A673 (cell line): ENCODE measurements around the gene AKR7A2. TPM values are rescaled to one million over a fixed set of nuclear protein-coding genes. Genes with fewer than 3 reads are reported as not detected.

Experiments used
- BruUV-seq: library from RNA; stranded (reverse); fragments of 400-500 nt; replicated peaks from 2 replicates; lab custom pipeline; 2021; lab: Mats Ljungman, UMichigan
- CTCF ChIA-PET: fragments of 300-600 bp; sonication (Branson Sonifier 250); formaldehyde crosslinking; loops from one replicate; lab custom pipeline; 2022; ENCODE audit warnings: antibody characterized with exemption; lab: Charles Lee
- POLR2A ChIA-PET: fragments of 300-600 bp; sonication (Branson Sonifier 250); formaldehyde crosslinking; loops from one replicate; lab custom pipeline; 2022; ENCODE audit warnings: antibody characterized with exemption; ENCODE audit not compliant: low non-redundant PET; lab: Charles Lee
- DNase-seq: peaks from one replicate; pipeline ENCODE4 v3.0.0-alpha.2; 2015; ENCODE audit warnings: low spot score
- H3K27ac ChIP-seq: fragments of 200-600 bp; sonication (generic); 2 replicates; pipeline ENCODE4 v1.5.1; 2016; ENCODE audit warnings: mixed run types, low read depth, mild to moderate bottlenecking, mixed read lengths, antibody characterized with exemption, low read length; ENCODE audit not compliant: poor library complexity, severe bottlenecking
- H3K27me3 ChIP-seq: fragments of 200-600 bp; sonication (generic); replicated peaks from 2 replicates; pipeline ENCODE4 v1.6.1; 2017; ENCODE audit warnings: mixed run types, low read depth, mild to moderate bottlenecking, mixed read lengths, antibody characterized with exemption, low read length; ENCODE audit not compliant: insufficient read depth, poor library complexity
- H3K36me3 ChIP-seq: fragments of 200-600 bp; sonication (generic); 2 replicates; pipeline ENCODE4 v1.6.1; 2016; ENCODE audit warnings: mixed run types, mild to moderate bottlenecking, mixed read lengths, antibody characterized with exemption, low read length; ENCODE audit not compliant: insufficient read depth, poor library complexity, severe bottlenecking
- H3K4me1 ChIP-seq: fragments of 200-600 bp; sonication (generic); 2 replicates; pipeline ENCODE4 v1.6.1; 2017; ENCODE audit warnings: mixed run types, mild to moderate bottlenecking, mixed read lengths, antibody characterized with exemption, low read length; ENCODE audit not compliant: insufficient read depth, poor library complexity, severe bottlenecking
- H3K4me3 ChIP-seq: fragments of 200-600 bp; sonication (generic); 2 replicates; pipeline ENCODE4 v1.5.1; 2016; ENCODE audit warnings: low read depth, mixed run types, mild to moderate bottlenecking, mixed read lengths, low read length; ENCODE audit not compliant: poor library complexity, severe bottlenecking
- H3K9me3 ChIP-seq: fragments of 200-600 bp; sonication (generic); 2 replicates; pipeline ENCODE4 v1.6.1; 2016; ENCODE audit warnings: mixed run types, low read depth, mild to moderate bottlenecking, mixed read lengths, antibody characterized with exemption, low read length; ENCODE audit not compliant: poor library complexity, severe bottlenecking
- CTCF ChIP-seq: fragments of 300-800, 200-600 bp; sonication (generic); conservative IDR thresholded peaks from 2 replicates; pipeline ENCODE4 v1.5.1; 2017; ENCODE audit warnings: low read depth, mild to moderate bottlenecking, antibody characterized with exemption, low read length, moderate library complexity, mixed read lengths
- EZH2 ChIP-seq: fragments of 200-600 bp; sonication (generic); IDR thresholded peaks from 2 replicates; pipeline ENCODE4 v1.6.1; 2017; ENCODE audit warnings: borderline replicate concordance, low read depth, mild to moderate bottlenecking, mixed read lengths, antibody characterized with exemption, low read length; ENCODE audit not compliant: poor library complexity, severe bottlenecking
- intact Hi-C: fragments of 100-400 bp; cut with micrococcal nuclease; formaldehyde crosslinking; loops from one replicate; pipeline ENCODE4 v1.10.0; 2022; ENCODE audit not compliant: unreplicated experiment
- total RNA-seq: library from RNA; stranded (reverse); gene quantifications from 2 replicates; pipeline ENCODE4 v1.2.3, GENCODE V29; 2021

AKR7A2 gene
- total RNA-seq, 1 experiment from 2014 or later: 57.2 TPM

- no peak overlapping the region for H3K27ac ChIP-seq
- no peaks in the 10 kb centered on the region for H3K9me3 ChIP-seq
- ChIA-PET POLR2A (no interaction called here), CTCF (no interaction called here)
- no peaks in the 10 kb centered on the region for H3K4me1 ChIP-seq
- no peak for TF ChIP-seq EZH2
- TF ChIP-seq CTCF: no peak
- no peak for DNase-seq
- no TSS peak for BruUV-seq
- intact Hi-C loops: no loop called here
- peaks cover 7% of the 10 kb centered on the region for H3K36me3 ChIP-seq
- H3K4me3 ChIP-seq: no peak overlapping the region
- no peaks in the 10 kb centered on the region for H3K27me3 ChIP-seq
Measured at GRCh38 chr1:19327736-19328135, 15.8 kb upstream of the AKR7A2 start.

GRCh38 chr1:19327301-19327700, 15.4 kb upstream of the AKR7A2 start:
- no peaks in the 10 kb centered on the region for H3K9me3 ChIP-seq
- no peak for TF ChIP-seq EZH2
- TF ChIP-seq CTCF: no peak
- peaks cover 7% of the 10 kb centered on the region for H3K36me3 ChIP-seq
- no peaks in the 10 kb centered on the region for H3K4me1 ChIP-seq
- CTCF ChIA-PET: no interaction called here
- H3K27me3 ChIP-seq: no peaks in the 10 kb centered on the region
- intact Hi-C loops: no loop called here
- H3K4me3 ChIP-seq: no peak overlapping the region
- POLR2A ChIA-PET: no interaction called here
- H3K27ac ChIP-seq: no peak overlapping the region
- DNase-seq: no peak
- no TSS peak for BruUV-seq

GRCh38 chr1:19326748-19327065, 14.8 kb upstream of the AKR7A2 start:
- intact Hi-C loops: no loop called here
- TF ChIP-seq CTCF (no peak), EZH2 (no peak)
- no peak for DNase-seq
- Histone ChIP-seq H3K4me1 (no peaks in the 10 kb centered on the region), H3K27me3 (no peaks in the 10 kb centered on the region), H3K4me3 (no peak overlapping the region), H3K9me3 (no peaks in the 10 kb centered on the region), H3K36me3 (peaks cover 7% of the 10 kb centered on the region), H3K27ac (no peak overlapping the region)
- BruUV-seq: no TSS peak
- CTCF ChIA-PET: no interaction called here
- POLR2A ChIA-PET: no interaction called here
